Progenitor cell of endocrine pancreas (in vitro differentiated cells): ENCODE results near the gene CAPN5. TPM values are rescaled to one million over a fixed set of nuclear protein-coding genes. Genes with fewer than 3 reads are reported as not detected.

Experiments
- DNase-seq: peaks from one replicate; pipeline ENCODE4 v3.0.0; 2021; ENCODE audit warnings: low spot score; ENCODE audit not compliant: unreplicated experiment
- H3K27ac Mint-ChIP-seq: 2 replicates; pipeline ENCODE4 v1.8.0; 2021; ENCODE audit warnings: mild to moderate bottlenecking, moderate library complexity, mixed read lengths
- H3K27me3 Mint-ChIP-seq: 2 replicates; pipeline ENCODE4 v1.8.0; 2021; ENCODE audit warnings: mixed read lengths
- H3K36me3 Mint-ChIP-seq: 2 replicates; pipeline ENCODE4 v1.8.0; 2022; ENCODE audit warnings: mixed read lengths; ENCODE audit not compliant: insufficient read depth
- H3K4me1 Mint-ChIP-seq: 2 replicates; pipeline ENCODE4 v1.8.0; 2021; ENCODE audit warnings: low read depth, mixed read lengths
- H3K4me3 Mint-ChIP-seq: 2 replicates; pipeline ENCODE4 v1.8.0; 2021; ENCODE audit warnings: low read depth, mild to moderate bottlenecking, moderate library complexity, mixed read lengths
- H3K9me3 Mint-ChIP-seq: 2 replicates; pipeline ENCODE4 v1.8.0; 2021; ENCODE audit warnings: low read depth, mixed read lengths
- CTCF ChIP-seq: fragments of 200-600 bp; sonication (generic); IDR thresholded peaks from one replicate; pipeline ENCODE4 v1.5.0; 2021; ENCODE audit warnings: antibody characterized with exemption, mild to moderate bottlenecking; ENCODE audit not compliant: unreplicated experiment
- total RNA-seq: library from RNA; stranded (reverse); gene quantifications from 2 replicates; pipeline ENCODE4 v1.2.1, GENCODE V29; 2021

CAPN5 gene
- total RNA-seq, 1 donor from 2014 or later, result 10.9 TPM

DNA sequence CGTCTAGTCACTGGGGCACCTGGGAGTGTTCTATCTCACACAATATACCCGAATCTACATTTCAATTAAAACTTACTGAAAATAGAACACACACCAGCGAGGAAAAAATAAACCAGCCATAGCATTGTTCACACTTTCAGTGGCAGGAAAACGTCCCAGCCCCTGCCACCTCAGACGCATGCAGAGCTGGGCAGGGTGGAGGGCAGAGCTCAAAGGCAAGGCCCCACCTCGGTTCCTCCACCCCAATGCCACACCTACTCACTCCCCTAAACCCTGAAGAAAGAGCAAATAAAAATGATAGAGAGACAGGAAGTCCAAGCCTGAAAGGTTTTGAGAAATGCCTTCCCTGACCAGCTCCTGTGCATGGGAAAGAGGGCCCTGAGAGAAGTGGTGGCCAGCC lies 17.7 kb upstream of the CAPN5 start:
- Mint-ChIP-seq H3K4me3 (no peak overlapping the region), H3K36me3 (no peaks in the 10 kb centered on the region), H3K9me3 (no peaks in the 10 kb centered on the region), H3K4me1 (peaks cover 4% of the 10 kb centered on the region), H3K27ac (peak overlapping the region; percentile 4), H3K27me3 (peaks cover 25% of the 10 kb centered on the region)
- TF ChIP-seq CTCF, result no peak
- no peak for DNase-seq

GRCh38 chr11:77051511-77051910 lies 15.3 kb upstream of the CAPN5 start:
- no peaks in the 10 kb centered on the region for H3K36me3 Mint-ChIP-seq
- TF ChIP-seq CTCF, result no peak
- no peak for DNase-seq
- no peak overlapping the region for H3K27ac Mint-ChIP-seq
- H3K9me3 Mint-ChIP-seq, result no peaks in the 10 kb centered on the region
- H3K4me1 Mint-ChIP-seq, result peaks cover 2% of the 10 kb centered on the region
- no peak overlapping the region for H3K4me3 Mint-ChIP-seq
- peaks cover 3% of the 10 kb centered on the region for H3K27me3 Mint-ChIP-seq

DNA sequence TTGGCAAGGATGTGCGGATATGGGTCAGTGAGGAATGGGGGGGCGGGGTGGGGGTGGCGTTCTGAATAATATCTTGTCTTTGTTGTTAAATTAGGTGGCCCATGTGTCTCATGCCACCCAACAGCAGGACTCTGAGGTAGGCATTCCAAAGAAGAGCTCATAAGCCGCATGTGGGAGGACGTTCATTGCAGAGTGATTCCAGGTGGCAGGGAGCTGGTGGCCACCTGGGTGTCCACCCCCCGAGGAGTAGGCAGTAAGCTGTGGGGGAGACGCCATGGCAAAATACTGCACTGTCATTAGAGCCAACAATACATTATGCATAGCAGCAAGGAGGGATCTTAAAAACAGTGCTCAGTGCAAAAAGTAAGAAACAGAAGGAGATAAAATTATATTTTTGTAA lies 14.3 kb upstream of the CAPN5 start:
- no peaks in the 10 kb centered on the region for H3K27me3 Mint-ChIP-seq
- TF ChIP-seq CTCF, result no peak
- peaks cover 3% of the 10 kb centered on the region for H3K9me3 Mint-ChIP-seq

GRCh38 chr11:77053217-77054015 lies 13.4 kb upstream of the CAPN5 start:
- H3K27ac Mint-ChIP-seq, result no peak overlapping the region
- H3K9me3 Mint-ChIP-seq, result peaks cover 3% of the 10 kb centered on the region
- H3K27me3 Mint-ChIP-seq, result no peaks in the 10 kb centered on the region
- no peak for TF ChIP-seq CTCF
- no peak overlapping the region for H3K4me3 Mint-ChIP-seq
- DNase-seq, result no peak
- H3K4me1 Mint-ChIP-seq, result no peaks in the 10 kb centered on the region
- no peaks in the 10 kb centered on the region for H3K36me3 Mint-ChIP-seq

More for the DNA sequence above, 14.3 kb upstream of the CAPN5 start:
- Mint-ChIP-seq H3K4me1 (no peaks in the 10 kb centered on the region), H3K4me3 (no peak overlapping the region), H3K36me3 (no peaks in the 10 kb centered on the region), H3K27ac (no peak overlapping the region)
- DNase-seq, result no peak

DNA sequence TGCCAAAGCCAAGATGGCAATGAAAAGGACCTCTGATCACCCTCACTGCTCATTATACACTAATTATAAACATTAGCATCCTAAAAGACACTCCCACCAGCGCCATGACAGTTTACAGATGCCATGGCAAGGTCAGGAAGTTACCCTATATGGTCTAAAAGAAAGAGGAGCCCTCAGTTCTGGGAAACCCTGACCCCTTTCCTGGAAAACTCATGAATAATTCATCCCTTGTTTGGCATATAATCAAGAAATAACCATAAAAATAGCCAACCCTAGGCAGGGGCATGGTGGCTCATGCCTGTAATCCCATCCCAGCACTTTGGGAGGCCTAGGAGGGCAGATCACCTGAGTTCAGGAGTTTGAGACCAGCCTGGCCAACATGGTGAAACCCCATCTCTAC lies 12.7 kb upstream of the CAPN5 start:
- no peak for TF ChIP-seq CTCF
- Mint-ChIP-seq H3K27me3 (no peaks in the 10 kb centered on the region), H3K4me1 (no peaks in the 10 kb centered on the region), H3K9me3 (peaks cover 3% of the 10 kb centered on the region), H3K27ac (no peak overlapping the region), H3K4me3 (no peak overlapping the region), H3K36me3 (no peaks in the 10 kb centered on the region)
- DNase-seq, result no peak
